GM12864 (cell line): Measurements from ENCODE around the gene NMD3.

ENCODE experiments used
- DNase-seq: peaks from one replicate; pipeline ENCODE4 v3.0.0-alpha.2; 2011; ENCODE audit warnings: low read depth
- H3K4me3 ChIP-seq: 2 replicates; pipeline ENCODE4 v1.5.1; 2011; ENCODE audit warnings: mild to moderate bottlenecking, low read depth, low read length, control low read depth
- TF ChIP-seq, protein P1 (sequence below): IDR thresholded peaks from 2 replicates; pipeline ENCODE4 v1.5.1; 2011; ENCODE audit warnings: low read depth, mild to moderate bottlenecking, moderate library complexity, low read length, control low read depth, inconsistent platforms; ENCODE audit errors: missing control alignments

NMD3 gene

DNA sequence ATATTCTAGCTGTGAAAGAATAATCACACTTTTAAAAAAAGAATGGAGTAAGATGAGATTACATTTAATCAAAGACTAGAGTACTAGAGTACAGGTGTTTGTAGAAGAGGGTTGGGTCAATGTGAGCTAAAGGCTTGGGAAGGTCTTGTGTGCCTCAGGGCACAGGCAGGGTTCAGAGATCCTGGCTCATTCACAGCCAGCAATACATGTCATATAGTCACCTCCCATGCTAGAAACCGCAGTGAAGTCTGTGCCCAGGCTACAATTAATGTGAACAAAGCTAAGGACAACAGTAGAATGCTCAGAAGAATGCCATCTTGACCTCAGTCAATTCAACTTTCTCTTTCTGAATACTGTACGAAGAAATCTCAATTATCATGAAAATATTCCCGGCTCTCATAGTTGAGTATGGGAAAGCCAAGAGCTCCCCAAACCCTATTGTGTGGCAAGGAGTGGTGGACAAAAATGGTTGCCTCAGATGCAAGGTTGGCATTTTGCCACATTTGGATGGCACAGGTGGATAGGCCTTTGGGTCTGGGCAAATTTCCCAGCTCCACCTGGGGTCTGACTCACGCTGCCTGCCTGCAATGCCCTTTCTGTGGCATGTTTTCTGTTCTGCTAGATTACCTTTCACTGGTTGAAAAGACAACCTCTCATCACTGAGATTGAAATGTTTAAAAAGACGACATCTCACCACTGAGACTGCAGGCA is 70.2 kb downstream of the NMD3 start:
- no peak overlapping the region for H3K4me3 ChIP-seq
- TF ChIP-seq, protein P1, sequence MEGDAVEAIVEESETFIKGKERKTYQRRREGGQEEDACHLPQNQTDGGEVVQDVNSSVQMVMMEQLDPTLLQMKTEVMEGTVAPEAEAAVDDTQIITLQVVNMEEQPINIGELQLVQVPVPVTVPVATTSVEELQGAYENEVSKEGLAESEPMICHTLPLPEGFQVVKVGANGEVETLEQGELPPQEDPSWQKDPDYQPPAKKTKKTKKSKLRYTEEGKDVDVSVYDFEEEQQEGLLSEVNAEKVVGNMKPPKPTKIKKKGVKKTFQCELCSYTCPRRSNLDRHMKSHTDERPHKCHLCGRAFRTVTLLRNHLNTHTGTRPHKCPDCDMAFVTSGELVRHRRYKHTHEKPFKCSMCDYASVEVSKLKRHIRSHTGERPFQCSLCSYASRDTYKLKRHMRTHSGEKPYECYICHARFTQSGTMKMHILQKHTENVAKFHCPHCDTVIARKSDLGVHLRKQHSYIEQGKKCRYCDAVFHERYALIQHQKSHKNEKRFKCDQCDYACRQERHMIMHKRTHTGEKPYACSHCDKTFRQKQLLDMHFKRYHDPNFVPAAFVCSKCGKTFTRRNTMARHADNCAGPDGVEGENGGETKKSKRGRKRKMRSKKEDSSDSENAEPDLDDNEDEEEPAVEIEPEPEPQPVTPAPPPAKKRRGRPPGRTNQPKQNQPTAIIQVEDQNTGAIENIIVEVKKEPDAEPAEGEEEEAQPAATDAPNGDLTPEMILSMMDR = no peak
- no peak for DNase-seq

- DNase-seq = no peak
- TF ChIP-seq, protein P1 = no peak
- no peak overlapping the region for H3K4me3 ChIP-seq
These were observed 72.3 kb downstream of the NMD3 start for GRCh38 chr3:161293381-161293780.

DNA sequence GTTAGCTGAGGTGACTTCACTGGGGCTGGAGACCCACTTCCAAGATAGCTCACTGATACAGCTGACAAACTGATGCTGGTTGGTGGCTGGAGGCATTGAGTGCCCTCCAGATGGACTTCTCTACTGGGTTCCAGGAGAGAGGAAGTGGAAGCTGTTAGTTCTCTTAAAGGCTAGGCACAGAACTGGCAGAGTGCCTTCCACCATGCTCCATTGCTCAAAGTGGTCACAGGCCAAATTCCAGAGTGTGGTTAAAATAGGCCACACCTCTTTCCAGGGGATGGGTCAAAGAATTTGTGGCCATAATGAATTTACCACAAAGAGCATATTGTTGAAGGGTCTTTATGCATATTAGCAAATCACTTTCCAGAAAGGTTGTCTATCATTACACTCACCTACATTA is 74.2 kb downstream of the NMD3 start:
- TF ChIP-seq, protein P1 = no peak
- H3K4me3 ChIP-seq = no peak overlapping the region
- DNase-seq = no peak

DNA sequence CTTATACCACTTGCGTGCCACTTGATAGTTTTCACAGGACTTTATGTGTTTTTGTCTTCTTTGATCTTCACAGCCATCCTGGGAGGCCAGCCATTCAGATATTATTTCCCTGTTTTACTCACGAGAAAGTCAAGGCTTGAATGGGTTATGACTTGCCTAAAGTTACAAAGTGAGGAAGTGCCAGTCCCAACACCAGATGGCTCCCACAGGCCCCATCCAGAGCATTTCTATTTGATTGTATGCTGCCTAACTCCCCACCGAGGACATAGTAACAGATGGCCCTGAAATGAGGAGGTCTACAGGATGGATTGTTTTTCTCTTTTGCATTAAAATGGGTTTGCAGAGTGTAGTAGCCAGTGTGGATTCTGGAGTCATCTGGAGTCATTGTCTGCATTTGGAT is 75.7 kb downstream of the NMD3 start:
- TF ChIP-seq, protein P1 = no peak
- no peak for DNase-seq
- H3K4me3 ChIP-seq = no peak overlapping the region
